GM12878 (cell line): ENCODE measurements around the gene MYCBP2. TPM values are rescaled to one million over a fixed set of nuclear protein-coding genes. Genes with fewer than 3 reads are reported as not detected.

Source experiments
- ASH2L ChIP-seq: fragments of 300-600, 200-600 bp; sonication (generic); IDR thresholded peaks from 2 replicates; pipeline ENCODE4 v1.6.1; 2017; ENCODE audit warnings: low read depth, mild to moderate bottlenecking, borderline replicate concordance
- BCL3 ChIP-seq: IDR thresholded peaks from 2 replicates; pipeline ENCODE4 v1.6.1; 2011; ENCODE audit warnings: borderline replicate concordance, low read depth, mild to moderate bottlenecking, moderate library complexity, low read length; ENCODE audit not compliant: insufficient read depth, poor library complexity, severe bottlenecking
- CBX3 ChIP-seq: fragments of 200-600 bp; sonication (generic); IDR thresholded peaks from 2 replicates; pipeline ENCODE4 v1.6.1; 2016; ENCODE audit warnings: low read depth, borderline replicate concordance
- CREM ChIP-seq: IDR thresholded peaks from 2 replicates; pipeline ENCODE4 v1.6.1; 2014; ENCODE audit warnings: antibody characterized with exemption, low read depth
- EED ChIP-seq: sonication (generic); IDR thresholded peaks from 2 replicates; pipeline ENCODE4 v1.6.1; 2016; ENCODE audit warnings: antibody characterized with exemption, low read depth
- FOXM1 ChIP-seq: IDR thresholded peaks from 2 replicates; pipeline ENCODE4 v1.6.1; 2012; ENCODE audit warnings: low read depth, mild to moderate bottlenecking, inconsistent platforms, low read length, moderate library complexity
- HSF1 ChIP-seq: fragments of 150-350 bp; IDR thresholded peaks from 2 replicates; pipeline ENCODE4 v1.6.1; 2014; ENCODE audit warnings: mild to moderate bottlenecking, low read depth, low read length
- IKZF2 ChIP-seq, 2 experiments: fragments of 450-650 bp; IDR thresholded peaks; 2 replicates each; pipeline ENCODE4 v1.6.1; 2017; ENCODE audit warnings: mild to moderate bottlenecking in 2 of 2, moderate library complexity in 2 of 2
- KAT2A ChIP-seq: conservative IDR thresholded peaks from 2 replicates; pipeline ENCODE4 v1.6.1; 2011; ENCODE audit warnings: low read depth, low read length; ENCODE audit not compliant: control insufficient read depth
- KDM1A ChIP-seq: fragments of 200-600 bp; sonication (generic); IDR thresholded peaks from 2 replicates; pipeline ENCODE4 v1.6.1; 2016; ENCODE audit warnings: borderline replicate concordance
- MXI1 ChIP-seq: fragments of 150-350 bp; IDR thresholded peaks from 2 replicates; pipeline ENCODE4 v1.6.1; 2011; ENCODE audit warnings: low read depth, mild to moderate bottlenecking, inconsistent platforms, low read length, improper control_type of control experiment
- NFIC ChIP-seq: IDR thresholded peaks from 2 replicates; pipeline ENCODE4 v1.6.1; 2012; ENCODE audit warnings: low read depth, mild to moderate bottlenecking, inconsistent platforms, low read length, moderate library complexity
- NR2C1 ChIP-seq: fragments of 450-650 bp; IDR thresholded peaks from 2 replicates; pipeline ENCODE4 v1.6.1; 2017; ENCODE audit warnings: antibody characterized with exemption, mild to moderate bottlenecking, moderate library complexity
- NRF1 ChIP-seq: conservative IDR thresholded peaks from 2 replicates; pipeline ENCODE4 v1.6.1; 2011; ENCODE audit warnings: mild to moderate bottlenecking, low read depth, low read length, improper control_type of control experiment
- POLR2AphosphoS2 ChIP-seq: IDR thresholded peaks from 2 replicates; pipeline ENCODE4 v1.6.1; 2011; ENCODE audit warnings: low read depth, mild to moderate bottlenecking, low read length, improper control_type of control experiment, moderate library complexity
- POU2F2 ChIP-seq: IDR thresholded peaks from 3 replicates; pipeline ENCODE4 v1.6.1; 2011; ENCODE audit warnings: low read depth, mild to moderate bottlenecking, low read length, borderline replicate concordance
- RBBP5 ChIP-seq: fragments of 200-600 bp; sonication (generic); conservative IDR thresholded peaks from 2 replicates; pipeline ENCODE4 v1.6.1; 2016
- RFX5 ChIP-seq: IDR thresholded peaks from 2 replicates; pipeline ENCODE4 v1.6.1; 2011; ENCODE audit warnings: low read depth, low read length, improper control_type of control experiment
- SIN3A ChIP-seq: IDR thresholded peaks from 2 replicates; pipeline ENCODE4 v1.6.1; 2012; ENCODE audit warnings: low read depth, low read length, improper control_type of control experiment
- SKIL ChIP-seq: fragments of 450-650 bp; IDR thresholded peaks from 2 replicates; pipeline ENCODE4 v1.6.1; 2017; ENCODE audit warnings: mild to moderate bottlenecking, low read depth, inconsistent platforms; ENCODE audit not compliant: poor library complexity, severe bottlenecking
- SMAD1 ChIP-seq: fragments of 450-650 bp; IDR thresholded peaks from 2 replicates; pipeline ENCODE4 v1.6.1; 2018; ENCODE audit warnings: mild to moderate bottlenecking, low read depth; ENCODE audit not compliant: partially characterized antibody
- TBL1XR1 ChIP-seq: IDR thresholded peaks from 2 replicates; pipeline ENCODE4 v1.6.1; 2012; ENCODE audit warnings: low read depth, low read length, improper control_type of control experiment
- TCF12 ChIP-seq: IDR thresholded peaks from 2 replicates; pipeline ENCODE4 v1.6.1; 2011; ENCODE audit warnings: low read depth, mild to moderate bottlenecking, low read length
- ZBTB4 ChIP-seq: fragments of 450-650 bp; formaldehyde crosslinking; IDR thresholded peaks from 2 replicates; pipeline ENCODE4 v1.4.0; 2022; ENCODE audit warnings: mild to moderate bottlenecking, moderate library complexity
- ZSCAN29 ChIP-seq: fragments of 450-650 bp; IDR thresholded peaks from 2 replicates; pipeline ENCODE4 v1.6.1; 2017; ENCODE audit warnings: mild to moderate bottlenecking, moderate library complexity
- polyA plus RNA-seq, 11 experiments: library from polyadenylated mRNA; depleted of rRNA in 4 of 11; unstranded in 6 of 11; stranded (reverse) in 5 of 11; fragments of >200 nt; fragmentation: Nextera tagmentation in 4 of 11; fragmentation: Illumina TruSeq in 1 of 11; extraction: Ambion mirVana in 4 of 11; extraction: Trizol in 1 of 11; gene quantifications; 1 replicate in 1 of 11; 2 replicates in 10 of 11; pipeline versions ENCODE4 v1.2.1 to v1.2.3, GENCODE V29; 2011 to 2016; ENCODE audit warnings: inconsistent platforms in 2 of 11, missing spikeins in 2 of 11, low read depth in 1 of 11
- total RNA-seq, 4 experiments: library from RNA; depleted of rRNA in 3 of 4; stranded (reverse); fragments of >200 nt in 3 of 4; fragmentation: Illumina TruSeq in 1 of 4; extraction: Trizol in 1 of 4; gene quantifications; 2 replicates each; pipeline versions ENCODE4 v1.2.1 to v1.2.3, GENCODE V29; 2013 to 2021

Gene MYCBP2
- total and polyA plus RNA-seq, 10 of the 15 experiments (the other 5 are each of a cell fraction or from before 2014, with no cell fraction given): 51.9 to 152 (median 98.2) TPM

GRCh38 chr13:77338961-77339401, 12.1 kb upstream of the MYCBP2 start (continued):
- TF ChIP-seq NRF1 (no peak), HSF1 (no peak), POLR2AphosphoS2 (no peak), CBX3 (no peak), FOXM1 (no peak), NR2C1 (no peak), TBL1XR1 (no peak), RFX5 (no peak), KAT2A (no peak), RBBP5 (no peak), IKZF2 (IDR thresholded peaks at IDR 0.05) (no peak; a peak in 2 of 4 replicates), MXI1 (no peak), BCL3 (no peak), POU2F2 (no peak), ZBTB4 (CRISPR knock-in tag) (no peak), KDM1A (no peak), CREM (0 out of 2 replicates have a peak, but pooled peaks have one; percentile 8), EED (peak; percentile 57; the same call in 1 of the 2 replicates), NFIC (no peak), ZSCAN29 (no peak), ASH2L (no peak; the same call in 1 of the 2 replicates), SMAD1 (no peak), TCF12 (0 out of 2 replicates have a peak, but pooled peaks have one; percentile 51), SIN3A (peak; percentile 53; the same call in 1 of the 2 replicates), SKIL (no peak)
